HUDEP-2 (cell line): ENCODE data around the gene FARP1.

Source experiments
- DNase-seq, 76 experiments: peaks; one replicate each; lab custom pipeline; 2025; ENCODE audit not compliant: unreplicated experiment in 76 of 76; lab: John Stamatoyannopoulos, UW

The FARP1 gene

DNA sequence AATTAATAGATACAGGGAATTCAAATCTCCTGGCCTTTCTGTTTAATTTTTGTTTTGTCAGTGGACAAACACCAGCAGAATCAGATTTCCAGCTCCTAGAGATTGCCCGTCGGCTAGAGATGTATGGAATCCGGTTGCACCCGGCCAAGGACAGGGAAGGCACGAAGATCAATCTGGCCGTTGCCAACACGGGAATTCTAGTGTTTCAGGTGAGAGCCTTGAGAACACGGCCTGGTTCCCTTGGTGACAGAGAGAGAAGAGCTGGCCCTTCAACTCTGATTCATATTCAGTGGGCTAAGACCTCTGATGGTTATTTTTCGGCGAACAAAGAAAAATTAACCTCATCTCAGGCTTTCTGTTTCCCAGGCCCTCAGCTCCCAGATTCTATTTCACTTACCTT, 242.7 kb downstream of the FARP1 start:
- DNase-seq: no peak

DNA sequence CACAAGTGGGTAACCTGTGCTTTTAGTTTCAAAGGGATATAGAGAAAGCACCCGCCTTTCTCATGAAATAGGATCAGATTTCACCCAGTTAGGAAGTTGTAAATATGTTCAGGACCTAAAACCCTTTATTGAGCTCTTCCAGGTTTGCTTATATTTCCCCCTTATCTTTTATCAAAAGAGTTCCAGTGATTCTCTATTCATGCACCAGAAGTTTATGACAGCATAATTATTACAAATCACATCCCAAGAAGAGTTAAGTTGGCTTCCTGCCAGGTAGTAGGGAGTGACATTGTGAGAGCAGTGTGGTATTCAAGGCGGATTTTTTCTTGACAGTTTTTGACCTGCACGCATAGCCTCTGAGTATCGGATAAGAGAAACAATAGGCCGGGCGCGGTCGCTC, 243.7 kb downstream of the FARP1 start:
- no peak for DNase-seq

DNA sequence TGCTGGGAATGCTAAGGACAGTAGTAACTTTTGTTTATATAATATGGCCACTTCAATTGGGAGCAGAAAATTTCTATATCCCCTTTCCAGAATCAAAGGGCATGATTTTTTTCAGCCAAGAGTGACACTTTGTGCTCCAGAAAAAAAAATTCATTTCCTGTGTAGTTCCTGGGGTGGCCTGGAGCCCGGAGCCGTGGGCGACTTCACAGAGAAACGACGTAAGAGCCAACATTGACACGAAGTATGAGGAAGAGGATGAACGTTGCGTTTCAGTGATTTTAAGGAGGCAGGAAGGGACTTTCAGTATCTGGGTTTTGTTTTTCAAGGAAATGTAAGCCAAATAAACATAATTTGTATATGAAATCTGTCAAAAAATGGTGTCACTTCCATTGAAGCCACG, 246.4 kb downstream of the FARP1 start:
- DNase-seq: no peak

DNA sequence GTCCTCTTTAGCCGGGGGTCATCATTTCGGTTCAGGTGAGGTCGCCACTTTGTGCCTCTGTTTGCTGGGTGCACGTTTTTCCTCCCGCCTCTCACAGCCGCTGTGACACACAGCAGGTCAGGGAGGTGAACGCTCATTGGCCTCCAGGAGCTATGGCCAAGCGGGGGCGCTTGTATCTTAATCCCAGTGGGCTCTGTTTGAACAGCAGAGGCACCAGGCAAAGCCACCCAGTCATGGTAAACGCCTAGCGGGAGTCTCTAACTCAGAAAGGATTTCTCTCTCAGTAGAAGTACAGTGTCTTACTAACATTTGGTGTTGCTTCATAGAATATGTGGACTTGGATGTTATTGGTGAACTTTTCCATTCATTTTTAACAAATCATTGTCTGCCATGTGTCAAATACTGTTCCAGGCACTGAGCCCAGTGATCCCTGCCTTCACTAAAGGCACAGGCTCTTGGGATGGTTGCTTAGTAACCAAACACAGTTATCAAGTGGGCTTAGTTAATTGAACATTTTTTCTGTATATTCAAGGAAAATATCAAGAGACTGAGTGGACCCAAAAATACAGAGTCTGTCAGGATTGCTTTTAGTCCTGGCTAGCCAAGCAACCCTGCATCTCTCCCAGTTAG, 247.3 kb downstream of the FARP1 start:
- DNase-seq: no peak

DNA sequence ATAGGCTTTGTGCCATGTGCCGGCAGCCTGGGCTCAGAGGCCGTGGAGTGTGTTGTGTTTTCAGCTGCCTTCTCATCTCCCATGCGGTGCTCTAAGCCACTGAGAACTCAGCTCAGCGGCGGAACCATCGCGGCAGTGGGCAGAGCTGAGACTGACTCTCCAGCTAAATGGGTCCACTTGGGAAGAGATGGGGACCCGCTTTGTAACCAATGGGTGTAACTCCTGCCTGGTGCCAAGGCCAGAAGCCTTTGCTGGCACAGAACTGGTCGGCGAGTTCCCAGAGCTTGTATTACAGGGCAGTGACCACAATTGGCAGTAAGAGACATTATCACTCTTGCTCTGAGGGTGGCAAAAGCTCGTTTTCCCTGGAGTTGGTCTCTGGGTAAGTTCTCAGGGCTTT, 251.0 kb downstream of the FARP1 start:
- DNase-seq: no peak

DNA sequence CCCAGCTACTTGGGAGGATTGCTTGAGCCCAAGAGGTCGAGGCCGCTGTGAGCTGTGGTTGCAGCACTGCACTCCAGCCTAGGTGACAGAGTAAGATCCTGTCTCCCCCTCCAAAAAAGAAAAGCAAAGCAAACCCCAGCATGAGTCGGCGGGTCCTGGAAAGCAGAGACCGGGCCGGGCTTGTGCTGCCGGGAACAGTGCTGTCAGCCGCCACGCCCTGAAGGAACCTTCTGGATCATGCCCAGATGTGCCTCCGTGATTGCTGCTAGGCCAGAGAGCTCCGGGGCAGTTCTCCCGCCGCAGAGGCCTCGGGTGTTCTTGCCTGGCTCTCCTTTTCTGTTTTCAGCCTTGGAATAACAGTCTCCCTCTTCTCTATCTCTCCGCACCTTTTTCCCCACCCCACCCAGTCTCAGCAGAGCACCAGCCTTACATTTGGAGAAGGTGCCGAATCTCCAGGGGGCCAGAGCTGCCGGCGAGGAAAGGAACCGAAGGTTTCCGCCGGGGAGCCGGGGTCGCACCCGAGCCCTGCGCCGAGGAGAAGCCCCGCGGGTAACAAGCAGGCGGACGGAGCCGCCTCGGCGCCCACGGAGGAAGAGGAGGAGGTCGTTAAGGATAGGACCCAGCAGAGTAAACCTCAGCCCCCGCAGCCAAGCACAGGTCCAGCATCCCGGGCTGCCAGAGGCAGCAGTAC, 252.1 kb downstream of the FARP1 start:
- DNase-seq: no peak

DNA sequence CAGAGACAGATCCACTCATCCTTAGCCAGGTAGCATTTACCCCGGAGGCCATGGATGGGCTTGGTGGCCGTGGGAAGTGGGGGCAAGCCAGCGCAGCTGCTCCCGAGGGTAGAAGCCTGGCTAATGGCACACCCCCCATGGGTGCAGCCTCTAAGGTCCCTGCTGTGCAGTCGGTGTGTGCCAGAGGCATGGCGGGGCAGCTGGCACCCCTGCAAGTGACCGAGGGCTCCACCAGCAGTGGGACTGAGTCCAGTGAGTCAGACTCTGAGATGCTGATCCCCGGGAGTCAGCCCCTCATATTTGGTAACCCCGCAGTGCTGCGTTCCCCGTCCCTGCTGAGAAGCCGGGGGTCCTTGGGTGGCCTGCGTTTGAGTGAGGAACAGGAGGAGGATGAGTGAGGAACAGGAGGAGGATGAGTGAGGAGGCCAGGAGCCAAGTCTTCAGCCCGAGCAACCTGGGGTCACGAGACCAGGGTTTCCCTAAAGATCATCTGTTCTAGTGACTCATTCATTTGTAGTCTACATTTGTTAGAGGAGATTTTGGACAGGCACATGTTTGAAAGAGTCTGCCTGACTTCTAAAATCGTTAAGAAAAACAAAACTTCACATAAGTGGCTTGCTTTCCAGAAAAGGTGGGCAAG, 253.3 kb downstream of the FARP1 start:
- no peak for DNase-seq

DNA sequence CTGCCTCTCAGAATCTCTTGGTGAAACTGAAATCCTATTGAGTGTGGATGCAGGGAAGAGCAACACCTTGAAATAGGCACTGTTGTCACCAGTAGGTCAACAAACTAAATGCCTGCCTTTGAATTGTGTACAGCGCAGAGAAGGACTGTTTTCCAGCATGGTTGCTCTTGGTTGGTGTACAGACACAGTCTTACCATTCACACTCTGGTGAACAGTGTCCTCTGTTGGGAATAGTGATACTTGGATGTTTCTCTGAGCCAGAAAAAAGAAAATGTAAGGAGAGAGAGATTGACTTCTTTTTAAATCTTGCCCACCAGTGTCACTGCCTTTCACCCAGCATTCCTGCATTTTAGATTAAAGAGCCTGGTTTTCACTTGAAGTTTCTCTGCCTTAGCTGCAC, 254.3 kb downstream of the FARP1 start:
- DNase-seq: no peak

DNA sequence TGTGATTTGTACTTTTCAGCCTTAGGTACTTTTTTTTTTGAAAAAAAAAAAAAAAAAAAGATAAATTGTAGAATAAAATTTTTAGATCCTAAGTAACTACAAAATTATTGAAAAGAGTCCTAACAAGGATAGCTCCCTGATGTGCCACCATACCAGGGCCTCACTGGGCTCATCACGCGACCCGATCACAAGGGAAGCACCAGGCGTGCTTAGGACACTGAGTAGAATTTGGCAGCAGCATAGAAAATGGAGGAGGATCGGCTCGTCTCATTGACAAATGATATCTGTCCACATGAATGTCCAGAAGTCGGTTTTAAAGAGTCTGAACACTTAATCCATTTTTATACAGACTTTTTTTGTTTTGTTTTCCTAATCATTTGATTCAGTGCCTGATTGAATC, 255.0 kb downstream of the FARP1 start:
- no peak for DNase-seq

DNA sequence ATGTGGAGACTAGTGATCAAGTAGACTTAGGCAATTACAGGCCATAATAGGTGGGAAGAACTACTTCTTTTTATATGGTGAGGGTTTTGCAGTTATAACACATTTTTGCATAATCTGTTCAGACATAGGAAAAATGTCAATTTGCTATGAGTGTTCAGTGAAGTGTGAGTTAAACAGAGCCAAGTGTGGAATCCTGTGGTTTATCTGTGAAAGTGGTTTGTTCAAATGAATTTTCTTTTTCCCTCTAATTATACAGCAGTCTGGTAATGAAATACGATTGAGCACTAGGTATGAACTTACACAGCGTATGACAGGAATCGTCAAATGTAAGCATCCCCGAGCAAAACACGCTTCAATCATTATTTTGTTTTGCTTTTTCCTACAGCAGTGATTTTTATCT, 255.7 kb downstream of the FARP1 start:
- DNase-seq: no peak

DNA sequence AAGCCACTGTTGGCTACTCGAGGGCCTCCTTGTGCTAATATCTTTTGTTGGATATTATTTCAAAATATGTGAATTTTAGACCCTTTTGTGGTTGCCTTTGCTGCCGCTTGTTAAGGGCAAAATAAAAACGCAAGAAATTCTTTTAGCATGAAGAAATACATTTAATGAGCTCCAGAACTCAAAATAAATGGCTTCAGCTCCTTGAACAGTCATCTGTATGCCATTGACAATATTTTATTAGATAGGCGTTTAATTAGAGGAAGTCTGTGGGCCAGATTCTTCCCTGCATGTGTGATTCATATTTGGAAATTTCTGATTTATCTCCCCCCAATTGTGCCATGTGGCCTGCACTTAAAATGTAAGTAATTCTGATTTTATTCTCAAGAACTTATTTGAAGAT, 256.9 kb downstream of the FARP1 start:
- no peak for DNase-seq

DNA sequence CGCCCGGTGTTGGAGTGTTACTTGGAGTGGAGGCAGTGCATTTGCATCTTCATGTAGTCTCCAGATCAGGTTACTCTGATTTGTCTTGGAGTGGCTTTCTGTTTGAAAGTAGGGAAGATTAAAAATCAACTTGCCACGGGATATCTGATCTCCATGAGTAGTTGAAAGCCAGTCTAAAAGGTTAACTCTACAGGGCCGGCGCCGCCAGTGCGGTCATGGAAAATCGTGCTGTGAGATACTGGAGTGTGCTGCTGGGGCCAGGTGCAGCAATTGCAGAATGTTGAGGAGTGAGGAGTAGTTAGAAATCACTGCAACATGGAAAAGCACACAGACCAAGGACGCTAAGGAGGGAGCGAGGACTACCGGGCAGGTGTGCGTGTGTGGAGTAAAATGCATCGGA, 259.0 kb downstream of the FARP1 start:
- no peak for DNase-seq

DNA sequence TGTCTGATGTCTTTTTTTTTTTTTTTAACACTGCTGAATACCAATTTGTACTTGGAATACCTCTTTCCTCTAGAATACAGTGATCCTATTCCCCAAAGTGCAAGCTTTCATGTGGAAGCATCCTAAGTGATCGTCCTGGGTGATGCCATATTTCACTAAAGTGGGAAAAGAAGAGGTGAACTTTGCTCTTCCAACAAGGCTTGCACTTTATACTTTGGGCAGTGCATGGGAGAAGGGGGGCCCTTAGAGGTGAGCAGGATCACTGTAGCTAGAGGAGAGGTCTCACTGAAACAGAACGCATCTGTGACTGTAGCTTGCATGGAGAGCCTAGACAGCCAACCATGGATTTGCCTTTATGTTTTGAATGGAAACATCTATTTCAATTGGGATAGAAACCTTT, 260.2 kb downstream of the FARP1 start:
- DNase-seq: no peak

DNA sequence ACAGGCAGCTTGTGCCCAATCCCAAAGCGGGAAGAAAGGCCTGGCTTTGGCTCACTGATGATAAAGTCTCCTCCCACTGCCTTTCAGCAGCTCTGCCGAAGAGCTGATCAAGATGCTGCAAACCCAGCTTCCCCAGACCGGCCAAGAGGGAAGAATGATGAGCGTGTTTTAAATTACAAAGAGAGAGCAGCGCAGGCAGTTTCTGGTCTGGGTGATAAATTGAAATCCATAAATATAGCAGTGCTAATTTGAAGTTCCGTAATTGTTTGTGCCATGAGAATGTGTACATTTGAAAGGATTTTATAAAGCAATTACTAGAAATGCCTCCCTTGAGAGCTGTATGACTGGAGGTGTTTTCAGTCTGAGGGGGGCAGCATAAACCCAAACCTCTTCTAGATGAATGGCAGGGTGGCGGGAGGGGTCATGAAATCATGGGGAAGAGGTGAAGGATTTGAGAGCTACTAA, 262.2 kb downstream of the FARP1 start:
- no peak for DNase-seq

DNA sequence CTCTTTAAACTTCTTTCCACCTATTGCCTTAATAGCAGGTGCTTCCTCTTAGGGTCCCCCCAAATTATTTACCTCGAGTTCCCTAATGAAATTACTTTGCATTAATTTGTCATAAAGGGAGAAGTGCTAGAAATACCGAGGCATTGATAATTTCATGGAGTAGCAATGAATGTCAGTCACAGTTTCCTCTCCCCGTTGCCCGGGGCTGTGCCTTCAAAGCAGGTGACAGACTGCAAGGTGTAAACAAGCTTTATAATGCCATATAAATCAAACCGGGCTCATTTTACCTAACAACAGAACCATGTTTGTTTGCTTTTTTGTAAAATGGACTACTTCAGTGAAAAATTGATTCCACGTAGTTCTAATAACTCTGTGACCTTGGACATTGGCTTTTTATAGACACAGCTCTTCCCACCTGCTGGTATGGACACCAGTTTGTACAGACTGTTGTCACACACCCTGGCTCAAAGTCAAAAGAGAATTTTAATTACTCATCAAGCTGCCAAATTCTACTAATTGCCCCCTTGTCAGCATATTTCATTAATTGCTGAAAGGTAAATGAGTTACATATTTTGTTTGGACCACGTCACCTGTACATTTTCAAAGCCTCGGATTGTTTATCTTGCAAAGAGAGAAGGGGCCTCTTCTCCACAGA, 262.9 kb downstream of the FARP1 start:
- no peak for DNase-seq

DNA sequence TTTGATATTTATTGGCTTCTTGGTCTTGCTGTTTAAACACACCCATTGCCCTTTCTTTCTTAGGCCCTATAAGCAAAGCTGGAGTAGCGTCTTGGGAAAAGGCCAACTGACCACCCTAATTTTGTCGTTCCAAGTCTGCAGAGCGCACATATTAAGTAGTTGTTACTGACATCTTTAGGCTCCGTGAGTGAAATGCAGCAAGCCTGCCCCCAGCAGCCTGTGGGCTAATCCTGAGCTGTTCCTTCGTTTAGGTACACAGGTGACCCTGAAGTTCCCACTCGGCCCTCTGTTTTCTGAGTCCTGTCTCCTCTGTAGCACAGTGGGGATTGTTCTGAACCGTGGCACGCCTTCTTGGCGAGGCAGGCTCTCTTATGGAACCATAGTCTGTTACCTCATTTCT, 263.5 kb downstream of the FARP1 start:
- DNase-seq: no peak

DNA sequence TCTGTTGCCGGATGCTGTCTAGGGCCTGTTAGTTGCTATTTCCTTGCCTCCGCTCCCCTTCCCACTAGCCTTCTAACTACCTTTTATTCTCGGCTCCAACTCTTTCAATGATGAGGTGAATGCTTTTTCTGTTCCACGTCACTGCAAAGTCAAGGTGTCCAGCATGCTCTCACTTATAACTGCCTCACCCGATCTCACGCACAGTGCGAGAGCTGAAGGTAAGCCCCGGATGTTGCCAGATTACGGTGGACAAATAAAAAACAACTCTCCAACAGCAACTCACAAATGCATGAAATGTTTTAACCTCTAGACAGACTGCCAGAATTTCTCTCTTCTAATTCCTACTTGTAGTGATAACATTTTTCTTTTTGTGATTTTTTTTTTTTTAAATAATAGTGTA, 264.1 kb downstream of the FARP1 start:
- DNase-seq: no peak

DNA sequence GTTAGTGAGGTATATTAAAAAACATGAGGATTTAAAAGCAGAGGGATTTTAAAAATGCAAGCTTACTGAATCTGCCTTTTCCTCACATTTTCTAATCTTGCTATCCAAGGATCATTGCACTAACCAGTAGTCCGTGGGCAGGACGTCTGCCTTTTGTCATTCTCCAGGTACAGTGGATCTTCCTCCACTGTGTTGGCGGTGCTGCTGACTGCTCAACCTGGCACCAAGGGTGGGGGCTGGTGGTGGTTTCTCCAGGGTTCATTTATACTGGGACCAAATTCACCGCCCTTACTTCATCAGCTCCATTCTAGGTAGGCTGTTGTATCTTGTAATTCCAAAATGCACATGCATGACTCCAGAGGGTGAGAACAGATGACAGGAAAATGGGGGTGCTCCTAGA, 264.7 kb downstream of the FARP1 start:
- no peak for DNase-seq

DNA sequence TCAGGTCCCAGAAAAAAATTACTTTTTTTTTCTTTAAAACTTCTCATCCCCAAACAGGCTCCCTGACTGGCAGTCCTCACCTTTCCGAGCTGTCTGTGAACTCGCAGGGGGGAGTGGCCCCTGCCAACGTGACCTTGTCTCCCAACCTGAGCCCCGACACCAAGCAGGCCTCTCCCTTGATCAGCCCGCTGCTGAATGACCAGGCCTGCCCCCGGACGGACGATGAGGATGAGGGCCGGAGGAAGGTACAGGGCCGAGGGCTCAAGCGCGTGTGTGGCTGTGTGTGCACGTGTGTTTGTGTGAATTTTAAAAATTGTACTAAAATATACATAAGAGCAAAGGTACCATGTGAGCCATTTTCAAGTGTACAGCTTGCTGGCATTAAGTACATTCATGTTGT, 266.4 kb downstream of the FARP1 start:
- no peak for DNase-seq

DNA sequence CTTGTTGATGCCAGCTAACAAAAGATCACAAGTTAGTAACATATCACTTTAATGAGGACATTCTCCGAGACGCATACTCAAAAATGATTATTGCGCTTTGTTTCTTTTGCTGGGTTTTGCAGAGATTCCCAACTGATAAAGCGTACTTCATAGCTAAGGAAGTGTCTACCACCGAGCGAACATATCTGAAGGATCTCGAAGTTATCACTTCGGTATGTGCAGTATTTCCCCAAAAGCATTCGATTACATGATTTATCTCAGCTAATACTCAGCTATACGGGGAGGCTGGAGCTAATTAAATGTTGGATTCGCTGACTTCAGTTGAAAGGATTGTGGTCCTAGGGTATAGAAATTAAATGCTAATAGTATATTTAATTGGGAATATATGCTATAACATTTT, 267.7 kb downstream of the FARP1 start:
- DNase-seq: no peak

DNA sequence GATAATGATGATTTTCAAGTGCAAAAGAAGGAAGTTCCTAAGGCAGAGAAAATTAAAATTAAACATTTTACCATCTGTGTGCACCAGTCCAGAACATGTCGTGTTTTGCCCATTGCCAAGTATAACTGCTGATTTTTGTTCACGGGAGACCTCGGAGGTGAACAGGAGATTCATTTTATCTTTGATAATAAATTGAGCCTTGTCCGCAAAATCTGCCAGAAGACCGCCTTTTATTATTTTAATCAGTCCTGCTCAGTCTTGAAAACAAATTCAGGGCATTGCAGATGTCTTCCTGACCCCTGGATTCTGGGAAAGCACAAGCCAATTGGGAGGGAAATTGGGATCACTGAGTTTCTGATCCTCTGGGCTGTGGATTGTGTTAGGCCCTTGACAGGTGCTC, 268.1 kb downstream of the FARP1 start:
- DNase-seq: no peak
